HUES64 (cell line): ENCODE results near the gene COL15A1.

Source experiments
- H3K27ac ChIP-seq: 2 replicates; pipeline ENCODE4 v1.7.0; 2013; ENCODE audit warnings: low read depth, low read length, inconsistent platforms
- H3K27me3 ChIP-seq: 2 replicates; pipeline ENCODE4 v1.6.1; 2013; ENCODE audit warnings: mild to moderate bottlenecking, low read length; ENCODE audit not compliant: insufficient read depth
- H3K36me3 ChIP-seq: 2 replicates; pipeline ENCODE4 v1.6.1; 2013; ENCODE audit warnings: mild to moderate bottlenecking, low read length; ENCODE audit not compliant: insufficient read depth
- H3K4me1 ChIP-seq: 2 replicates; pipeline ENCODE4 v1.6.1; 2013; ENCODE audit warnings: mild to moderate bottlenecking, low read length, moderate library complexity; ENCODE audit not compliant: insufficient read depth
- H3K4me3 ChIP-seq: 2 replicates; pipeline ENCODE4 v1.5.1; 2013; ENCODE audit warnings: mild to moderate bottlenecking, low read length, moderate library complexity
- H3K9ac ChIP-seq: 2 replicates; pipeline ENCODE4 v1.6.1; 2013; ENCODE audit warnings: mild to moderate bottlenecking, low read depth, low read length
- H3K9me3 ChIP-seq: 2 replicates; pipeline ENCODE4 v1.6.1; 2013; ENCODE audit warnings: low read depth, low read length; ENCODE audit not compliant: insufficient read depth
- WGBS: fragments of 150-250, 120-280 bp; methylation state at CpG from one replicate; pipeline ENCODE4 v1.1.7; 2013; ENCODE audit warnings: missing lambda C conversion rate; 5-methylcytosine and 5-hydroxymethylcytosine counted together

COL15A1 gene

DNA sequence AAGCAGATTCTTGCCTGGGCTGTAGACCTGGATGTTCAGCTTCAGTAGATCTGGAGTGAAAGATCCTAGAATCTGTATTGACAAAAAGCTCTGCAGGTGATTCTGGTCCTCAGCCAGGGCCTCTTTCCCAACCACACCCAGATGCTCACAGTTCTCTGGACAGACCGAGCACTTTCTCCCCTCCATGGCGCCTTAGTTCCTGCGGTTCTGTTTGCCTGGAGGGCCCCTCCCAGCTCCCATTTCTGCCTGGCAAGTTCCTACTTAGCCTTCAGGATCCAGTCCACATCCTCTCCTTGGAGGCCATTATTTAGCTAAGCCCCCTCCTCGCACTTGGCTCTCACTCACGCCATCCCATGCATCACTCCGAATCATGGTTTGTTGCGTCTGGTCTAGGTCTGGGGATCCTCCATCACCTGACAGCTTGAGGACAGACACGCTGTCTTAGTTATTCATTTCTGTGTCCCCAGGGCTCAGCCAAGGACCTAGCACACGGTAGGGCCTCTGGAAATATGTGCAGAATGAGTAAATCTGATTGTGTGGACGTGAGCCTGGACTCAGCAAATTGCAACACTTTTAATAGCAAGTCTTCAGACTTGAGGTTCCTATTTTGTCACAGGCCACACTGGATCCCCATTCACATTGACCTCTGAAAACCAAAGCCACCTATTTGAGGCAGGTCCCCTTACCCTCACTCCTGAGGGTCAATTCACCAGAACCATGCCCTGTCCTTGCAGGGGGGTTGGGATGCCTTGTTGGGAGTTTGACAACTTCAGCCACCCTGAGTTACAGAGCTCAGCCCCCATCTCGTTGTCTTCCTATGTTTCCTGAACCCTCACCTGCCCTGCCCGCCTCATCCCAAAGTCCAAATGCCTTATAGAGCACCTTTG, 50.7 kb downstream of the COL15A1 start:
- Histone ChIP-seq H3K36me3 (no peaks in the 10 kb centered on the region), H3K27me3 (no peaks in the 10 kb centered on the region; the same call in 1 of the 2 replicates), H3K9ac (no peak overlapping the region), H3K9me3 (peaks cover 7% of the 10 kb centered on the region), H3K27ac (no peak overlapping the region), H3K4me3 (no peak overlapping the region), H3K4me1 (no peaks in the 10 kb centered on the region; the same call in 1 of the 2 replicates)
- WGBS: 90% methylated on average over 12 of the region's 12 CpGs

DNA sequence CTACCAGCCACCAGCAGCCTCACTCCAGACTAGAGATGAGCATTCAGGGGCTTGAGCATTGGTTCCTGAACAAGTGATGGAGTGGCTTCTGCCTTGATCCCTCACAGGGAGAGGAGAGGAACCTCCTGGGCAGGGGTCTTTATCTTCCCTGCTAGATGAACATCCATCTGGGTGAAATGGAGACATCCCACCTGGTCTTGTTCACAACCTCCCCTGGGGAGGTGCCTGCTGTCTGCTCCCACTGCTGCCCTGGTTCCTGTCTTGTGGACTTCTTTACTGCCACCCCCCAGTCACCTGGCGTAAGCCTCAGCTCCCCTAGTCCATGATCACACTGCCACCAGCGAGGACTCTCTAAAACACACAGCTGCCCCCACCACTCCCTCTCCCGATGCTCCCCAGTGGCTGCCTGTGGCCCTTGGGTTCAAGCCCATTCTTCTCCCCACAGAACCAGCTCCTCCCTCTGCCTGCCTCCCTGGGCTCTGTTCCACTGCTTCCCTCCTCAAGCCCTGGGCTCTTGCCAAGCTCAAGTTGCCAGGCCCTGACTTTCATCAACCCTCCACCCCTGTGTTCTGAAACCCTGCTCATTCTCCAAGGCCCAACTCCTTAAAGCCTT, 51.5 kb downstream of the COL15A1 start:
- no peak overlapping the region for H3K4me3 ChIP-seq
- WGBS: 91% methylated on average over 3 of the region's 3 CpGs
- no peak overlapping the region for H3K27ac ChIP-seq
- no peaks in the 10 kb centered on the region; the same call in 1 of the 2 replicates for H3K4me1 ChIP-seq
- H3K9me3 ChIP-seq: peaks cover 7% of the 10 kb centered on the region
- H3K27me3 ChIP-seq: no peaks in the 10 kb centered on the region; the same call in 1 of the 2 replicates
- no peak overlapping the region for H3K9ac ChIP-seq
- H3K36me3 ChIP-seq: no peaks in the 10 kb centered on the region

DNA sequence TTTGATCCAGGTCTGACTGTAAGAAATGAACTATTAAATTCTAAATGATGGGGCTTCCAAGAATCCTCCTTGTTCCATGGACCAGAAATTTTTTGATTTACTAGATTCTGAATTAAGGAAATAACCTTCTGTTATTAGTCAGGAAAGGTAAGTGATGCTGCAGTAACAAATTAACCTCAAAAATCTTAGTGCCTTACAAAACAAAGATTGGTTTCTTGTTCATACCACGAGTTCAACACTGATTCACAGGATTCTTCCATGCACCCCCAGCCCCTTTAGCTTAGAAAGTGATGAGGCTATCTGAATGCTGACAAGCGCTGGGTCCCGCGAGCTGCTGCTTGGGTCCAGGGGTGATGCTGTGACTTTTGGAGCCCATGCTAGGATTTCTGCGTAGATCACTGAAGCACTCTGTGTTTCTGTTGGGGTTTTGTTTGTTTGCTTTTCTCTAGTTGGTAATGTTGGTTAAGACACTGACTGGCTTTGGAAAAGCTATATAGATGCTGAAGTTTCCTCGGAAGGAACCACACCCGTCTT, 52.3 kb downstream of the COL15A1 start:
- Histone ChIP-seq H3K36me3 (no peaks in the 10 kb centered on the region), H3K4me1 (0 out of 2 replicates have a peak, but pooled peaks cover 3% of the 10 kb centered on the region), H3K9me3 (peaks cover 7% of the 10 kb centered on the region), H3K4me3 (no peak overlapping the region), H3K27me3 (no peaks in the 10 kb centered on the region; the same call in 1 of the 2 replicates), H3K9ac (no peak overlapping the region), H3K27ac (no peak overlapping the region)
- 92% methylated on average over 7 of the region's 7 CpGs for WGBS

DNA sequence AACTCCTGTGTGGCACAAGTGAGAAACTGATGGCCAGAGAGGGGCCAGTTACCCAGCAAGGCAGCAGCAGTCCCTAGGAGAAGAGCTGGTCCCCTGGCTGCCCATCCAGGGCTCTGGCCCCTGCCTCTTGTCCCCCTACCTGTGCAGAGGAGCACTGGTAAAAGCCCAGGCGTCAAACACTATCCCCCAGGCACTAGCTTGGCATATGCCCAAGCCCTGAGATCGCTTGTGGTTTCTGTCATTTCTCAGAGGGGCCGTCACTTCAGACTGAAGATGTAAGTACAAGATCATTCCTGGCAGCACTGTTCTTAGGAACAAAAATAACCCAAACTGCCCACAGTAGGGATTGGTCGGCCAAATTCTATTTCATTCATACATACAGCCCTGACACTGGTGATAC, 53.9 kb downstream of the COL15A1 start:
- no peak overlapping the region for H3K4me3 ChIP-seq

DNA sequence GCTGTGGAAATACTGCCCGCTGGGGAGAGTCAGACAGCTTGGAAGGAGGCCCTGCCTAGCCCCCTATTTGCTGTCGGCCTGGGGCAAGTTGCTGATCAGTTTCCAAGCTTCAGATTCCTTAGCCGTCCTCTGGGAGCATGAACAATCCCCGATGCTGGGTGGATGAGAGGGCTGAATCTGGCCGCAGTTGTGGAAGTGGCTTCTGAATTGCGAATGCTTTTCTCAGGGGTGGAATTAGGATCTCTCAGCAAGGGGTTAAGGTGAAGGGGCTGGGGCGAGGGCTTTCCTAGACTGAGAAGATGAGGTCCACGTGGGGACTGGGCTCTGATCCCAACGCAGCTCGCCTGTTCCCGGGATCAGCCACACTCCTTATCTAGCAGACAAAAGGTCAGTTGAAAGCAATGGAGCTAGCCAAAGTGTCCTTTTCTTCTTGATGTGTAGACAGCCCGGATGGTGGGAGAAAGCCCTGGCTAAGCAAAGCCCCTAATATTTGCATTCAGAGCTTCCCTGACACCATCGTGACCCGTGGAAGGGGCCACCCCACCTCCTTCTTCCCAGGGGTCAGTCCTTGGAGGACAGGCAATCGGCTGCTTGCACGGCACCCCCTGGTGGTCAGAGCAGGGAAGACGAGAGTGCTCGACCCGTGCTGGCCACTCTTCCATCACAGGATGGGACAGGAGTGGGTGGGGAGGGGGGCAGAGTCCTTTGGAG, 54.9 kb downstream of the COL15A1 start:
- WGBS: 29% methylated on average over 19 of the region's 19 CpGs
- H3K4me3 ChIP-seq: no peak overlapping the region
- no peak overlapping the region for H3K27ac ChIP-seq
- H3K9me3 ChIP-seq: no peaks in the 10 kb centered on the region
- no peaks in the 10 kb centered on the region for H3K36me3 ChIP-seq
- peaks cover 8% of the 10 kb centered on the region for H3K4me1 ChIP-seq
- H3K27me3 ChIP-seq: no peaks in the 10 kb centered on the region; the same call in 1 of the 2 replicates
- no peak overlapping the region; the same call in 1 of the 2 replicates for H3K9ac ChIP-seq

More for the DNA sequence above, 53.9 kb downstream of the COL15A1 start:
- H3K4me1 ChIP-seq: peaks cover 8% of the 10 kb centered on the region
- H3K27me3 ChIP-seq: no peaks in the 10 kb centered on the region; the same call in 1 of the 2 replicates
- no peak overlapping the region for H3K9ac ChIP-seq
- no peak overlapping the region for H3K27ac ChIP-seq
- 96% methylated on average over 4 of the region's 4 CpGs for WGBS
- peaks cover 5% of the 10 kb centered on the region for H3K9me3 ChIP-seq
- no peaks in the 10 kb centered on the region for H3K36me3 ChIP-seq

DNA sequence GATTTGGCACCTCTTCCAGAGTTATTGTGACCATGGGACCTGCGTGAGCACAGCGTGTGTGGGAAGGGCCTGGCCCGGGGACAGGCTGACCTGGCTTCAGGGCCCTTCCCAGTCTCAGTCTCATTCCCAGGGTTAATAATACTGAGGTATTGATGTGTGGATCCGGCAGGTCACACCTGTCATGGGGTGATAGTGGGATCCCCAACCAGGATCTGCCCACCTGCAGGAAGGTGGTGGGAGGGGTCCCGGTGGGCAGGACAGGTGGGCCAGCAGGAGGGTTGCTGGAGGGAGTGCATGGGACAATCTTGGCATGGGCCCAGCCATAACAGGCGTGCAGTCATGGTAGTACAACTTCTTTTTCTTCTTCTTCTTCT, 55.4 kb downstream of the COL15A1 start:
- no peak overlapping the region for H3K9ac ChIP-seq
- 74% methylated on average over 6 of the region's 6 CpGs for WGBS
- no peak overlapping the region for H3K27ac ChIP-seq
- no peaks in the 10 kb centered on the region for H3K9me3 ChIP-seq
- H3K36me3 ChIP-seq: no peaks in the 10 kb centered on the region
- H3K4me1 ChIP-seq: peaks cover 8% of the 10 kb centered on the region
- H3K4me3 ChIP-seq: no peak overlapping the region
- no peaks in the 10 kb centered on the region; the same call in 1 of the 2 replicates for H3K27me3 ChIP-seq

DNA sequence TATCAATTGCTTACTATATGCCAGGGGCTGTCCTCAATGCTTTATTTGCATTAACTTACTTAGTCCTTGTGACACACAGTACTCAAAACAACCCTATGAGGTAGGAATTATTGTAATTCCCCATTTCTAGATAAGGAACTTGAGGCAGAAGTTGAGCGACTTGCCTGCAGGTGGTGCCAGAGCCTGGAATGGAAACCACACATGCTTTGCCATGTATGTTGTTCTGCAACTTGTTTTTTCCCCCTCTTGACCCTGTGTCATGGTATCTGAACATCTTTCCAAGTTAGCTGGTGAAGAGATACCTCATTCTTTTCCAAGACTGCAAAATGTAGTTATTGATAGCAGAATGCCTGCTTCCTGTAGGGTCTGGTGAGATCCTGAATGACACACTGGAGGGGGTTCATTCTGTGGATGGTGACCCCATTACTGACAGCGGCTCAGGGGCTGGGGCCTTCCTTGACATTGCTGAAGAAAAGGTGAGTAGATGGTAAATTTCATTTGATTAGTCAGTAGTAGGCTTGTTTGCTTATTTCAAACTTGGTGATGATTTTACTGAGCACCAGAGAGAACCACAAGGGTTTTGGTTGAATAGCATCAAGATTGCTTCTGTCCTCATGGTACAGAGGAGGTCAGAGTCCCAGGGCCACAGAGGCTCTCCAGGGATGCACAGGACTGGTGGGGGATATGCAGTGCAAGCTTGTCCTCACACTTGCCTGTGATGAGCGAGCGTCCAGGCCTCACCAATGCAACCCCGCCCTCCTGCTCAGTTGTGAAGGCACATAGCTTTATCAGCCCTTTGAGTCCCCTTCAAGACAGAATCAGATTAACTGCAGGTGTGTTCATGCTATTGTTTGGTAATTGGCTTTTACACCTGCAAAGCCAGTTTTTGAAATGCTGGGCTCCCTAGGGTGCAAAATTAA, 57.0 kb downstream of the COL15A1 start:
- H3K27me3 ChIP-seq: no peaks in the 10 kb centered on the region; the same call in 1 of the 2 replicates
- H3K4me1 ChIP-seq: peaks cover 8% of the 10 kb centered on the region
- 69% methylated on average over 5 of the region's 5 CpGs for WGBS
- H3K27ac ChIP-seq: no peak overlapping the region
- no peak overlapping the region for H3K4me3 ChIP-seq
- H3K9me3 ChIP-seq: no peaks in the 10 kb centered on the region
- H3K36me3 ChIP-seq: no peaks in the 10 kb centered on the region
- no peak overlapping the region for H3K9ac ChIP-seq

DNA sequence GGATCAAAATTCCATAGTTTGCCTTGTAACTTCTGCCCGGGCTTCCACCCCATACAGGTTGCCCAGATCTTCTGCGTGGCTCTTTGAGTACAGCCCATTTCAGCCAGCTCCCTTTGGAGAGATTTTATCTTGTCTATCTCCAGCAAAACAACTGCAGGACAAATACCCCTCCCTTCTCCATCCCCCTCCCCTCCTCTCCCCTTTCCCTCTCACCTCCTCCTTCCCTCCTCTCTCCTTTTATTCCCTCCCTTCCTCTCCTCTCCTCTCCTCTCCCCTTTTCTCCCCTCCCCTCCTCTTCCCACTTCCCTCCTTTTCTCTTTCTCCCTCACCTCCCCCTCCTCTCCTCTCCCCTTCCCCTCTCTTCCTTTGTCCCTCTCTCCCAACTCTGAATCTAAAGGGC, 58.2 kb downstream of the COL15A1 start:
- Histone ChIP-seq H3K27me3 (no peaks in the 10 kb centered on the region; the same call in 1 of the 2 replicates), H3K4me1 (peaks cover 8% of the 10 kb centered on the region), H3K9ac (no peak overlapping the region), H3K4me3 (no peak overlapping the region), H3K36me3 (no peaks in the 10 kb centered on the region), H3K9me3 (no peaks in the 10 kb centered on the region), H3K27ac (no peak overlapping the region)
- WGBS: 83% methylated on average over 2 of the region's 2 CpGs

DNA sequence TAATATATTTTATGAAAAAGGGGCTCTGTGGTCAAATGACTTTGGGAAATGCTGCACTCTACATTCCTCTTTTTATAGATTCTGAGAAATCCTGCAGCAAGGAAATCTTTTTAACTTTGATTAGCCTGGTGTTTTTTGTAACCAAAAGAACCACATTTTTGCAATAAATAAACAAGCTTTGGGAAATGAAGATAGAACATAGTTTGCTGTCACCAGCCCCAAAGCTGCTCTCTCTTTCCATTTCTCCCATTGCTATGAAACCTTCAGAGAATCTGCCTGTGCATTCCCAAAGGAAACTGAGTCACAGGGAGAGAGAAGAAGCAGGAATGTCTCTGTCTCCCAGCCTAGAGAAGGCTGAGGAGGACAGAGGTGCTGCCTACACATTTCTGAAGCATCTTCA, 59.0 kb downstream of the COL15A1 start:
- H3K36me3 ChIP-seq: no peaks in the 10 kb centered on the region
- peaks cover 8% of the 10 kb centered on the region for H3K4me1 ChIP-seq
- no peaks in the 10 kb centered on the region for H3K9me3 ChIP-seq
- no peak overlapping the region for H3K9ac ChIP-seq
- no peaks in the 10 kb centered on the region for H3K27me3 ChIP-seq
- no peak overlapping the region for H3K4me3 ChIP-seq
- no peak overlapping the region for H3K27ac ChIP-seq

DNA sequence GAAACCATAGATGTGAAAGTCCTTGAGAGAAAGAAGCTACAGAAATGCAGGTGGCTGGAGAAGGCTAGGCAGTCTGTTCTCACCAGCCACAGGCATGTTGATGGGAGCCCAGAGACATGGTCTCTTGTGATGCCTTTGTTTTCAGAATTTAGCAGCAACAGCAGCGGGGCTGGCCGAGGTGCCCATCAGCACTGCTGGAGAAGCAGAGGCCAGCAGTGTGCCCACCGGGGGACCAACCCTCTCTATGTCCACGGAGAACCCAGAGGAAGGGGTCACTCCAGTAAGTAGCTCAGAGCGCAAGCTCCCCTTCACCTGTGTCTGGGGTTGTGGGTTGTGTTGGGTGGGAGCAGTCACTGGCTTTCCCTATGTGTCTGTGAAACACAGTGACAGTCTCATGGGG, 59.6 kb downstream of the COL15A1 start:
- Histone ChIP-seq H3K4me1 (peaks cover 8% of the 10 kb centered on the region), H3K27me3 (no peaks in the 10 kb centered on the region), H3K9ac (no peak overlapping the region), H3K9me3 (0 out of 2 replicates have a peak, but pooled peaks cover 3% of the 10 kb centered on the region), H3K27ac (no peak overlapping the region), H3K4me3 (no peak overlapping the region), H3K36me3 (no peaks in the 10 kb centered on the region)
- 94% methylated on average over 5 of the region's 5 CpGs for WGBS
